Loucy (cell line): Measurements from ENCODE around the gene PALLD.

Experiments used
- CTCF ChIP-seq: fragments of 200-600 bp; sonication (generic); conservative IDR thresholded peaks from 2 replicates; pipeline ENCODE4 v1.5.1; 2014; ENCODE audit warnings: mild to moderate bottlenecking, antibody characterized with exemption, low read length
- EZH2phosphoT487 ChIP-seq: fragments of 200-600 bp; IDR thresholded peaks from 2 replicates; pipeline ENCODE4 v1.6.1; 2018; ENCODE audit warnings: antibody characterized with exemption, mild to moderate bottlenecking, moderate library complexity, borderline replicate concordance

- TF ChIP-seq CTCF (no peak), EZH2phosphoT487 (no peak)
Observed at GRCh38 chr4:168658751-168659150, 161.9 kb downstream of the PALLD start.
